HG03103 (cell line): ENCODE measurements around the gene OPRL1.
A peak's percentile ranks its signal among the peaks of the same experiment; 100 is the strongest.

Source experiments
- ATAC-seq: cut with Tn5 transposase; IDR thresholded peaks from one replicate; pipeline ENCODE4 v1.9.1; 2021; ENCODE audit warnings: low read depth; ENCODE audit not compliant: unreplicated experiment

Gene OPRL1

DNA sequence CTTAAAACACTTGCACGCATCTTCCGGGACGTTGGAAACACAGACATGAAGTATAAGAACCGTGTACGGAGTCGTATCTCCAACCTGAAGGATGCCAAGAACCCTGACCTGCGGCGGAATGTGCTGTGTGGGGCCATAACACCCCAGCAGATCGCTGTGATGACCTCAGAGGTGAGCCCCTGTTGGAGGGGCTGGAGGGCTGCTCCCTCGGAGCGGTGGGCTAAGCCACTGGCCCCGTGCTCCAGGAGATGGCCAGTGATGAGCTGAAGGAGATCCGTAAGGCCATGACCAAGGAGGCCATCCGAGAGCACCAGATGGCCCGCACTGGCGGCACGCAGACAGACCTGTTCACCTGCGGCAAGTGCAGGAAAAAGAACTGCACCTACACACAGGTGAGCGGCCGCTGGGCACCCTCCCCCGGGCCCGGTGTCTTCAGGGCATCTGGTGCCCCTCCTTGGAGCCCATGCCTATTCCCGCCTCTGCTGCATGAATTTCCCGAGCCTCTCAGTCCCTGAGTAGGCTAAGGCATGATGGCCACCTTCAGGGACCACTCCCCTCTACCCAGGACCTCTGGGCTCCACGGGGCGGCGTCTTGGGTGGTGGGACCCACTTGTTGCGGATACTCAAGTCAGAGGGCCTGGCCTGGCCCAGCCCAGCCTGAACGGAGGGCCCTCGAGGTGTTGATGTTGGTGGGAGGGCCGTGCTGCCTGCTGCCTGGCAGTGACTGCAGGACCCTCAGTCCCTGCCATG lies 9.5 kb upstream of the OPRL1 start:
- ATAC-seq = no peak

DNA sequence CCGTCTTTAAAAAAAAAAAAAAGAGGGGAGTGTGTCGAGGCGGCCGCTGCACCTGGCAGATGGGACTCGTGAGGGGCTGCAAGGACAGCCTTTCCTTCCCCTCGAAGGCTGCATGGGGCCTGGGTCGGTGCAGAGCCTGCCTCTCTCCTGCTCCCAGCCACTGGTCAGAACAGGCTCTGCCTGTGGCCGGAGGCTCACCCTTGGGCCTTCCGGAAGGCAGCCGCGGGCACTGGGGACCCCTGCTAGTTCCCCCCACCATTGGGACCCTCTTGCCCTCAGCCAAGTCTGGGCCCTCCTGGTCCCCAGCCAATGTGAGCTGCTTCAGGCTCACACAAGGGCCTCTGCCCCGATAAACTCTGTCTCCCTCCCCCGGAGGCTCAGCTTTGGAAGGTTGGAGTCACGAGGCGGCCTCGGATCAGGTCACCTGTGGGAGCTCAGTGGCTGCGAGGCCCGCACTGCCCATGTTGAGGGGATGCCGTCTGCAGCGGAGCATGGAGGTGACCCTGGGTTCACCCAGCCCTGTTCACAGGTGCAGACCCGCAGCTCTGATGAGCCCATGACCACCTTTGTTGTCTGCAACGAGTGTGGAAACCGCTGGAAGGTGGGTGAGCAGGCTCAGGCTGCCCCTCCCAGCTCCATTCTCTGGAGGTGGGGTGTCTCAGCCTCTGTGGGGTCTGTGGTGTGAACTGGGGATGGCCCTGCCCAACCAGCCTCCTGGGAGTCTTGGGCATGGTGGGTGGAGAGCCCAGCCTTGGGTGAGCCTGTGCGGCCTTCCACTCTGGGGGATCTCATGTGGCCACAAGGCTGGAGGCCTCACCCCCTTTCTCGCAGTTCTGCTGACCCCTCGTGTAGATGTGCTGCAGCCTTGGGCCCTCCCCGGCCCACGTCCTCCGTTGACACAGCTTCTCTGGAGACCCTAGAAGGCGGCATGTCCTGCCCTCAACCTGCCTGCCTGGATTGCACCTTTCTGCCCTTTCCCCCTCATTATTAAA lies 8.2 kb upstream of the OPRL1 start:
- ATAC-seq = no peak

DNA sequence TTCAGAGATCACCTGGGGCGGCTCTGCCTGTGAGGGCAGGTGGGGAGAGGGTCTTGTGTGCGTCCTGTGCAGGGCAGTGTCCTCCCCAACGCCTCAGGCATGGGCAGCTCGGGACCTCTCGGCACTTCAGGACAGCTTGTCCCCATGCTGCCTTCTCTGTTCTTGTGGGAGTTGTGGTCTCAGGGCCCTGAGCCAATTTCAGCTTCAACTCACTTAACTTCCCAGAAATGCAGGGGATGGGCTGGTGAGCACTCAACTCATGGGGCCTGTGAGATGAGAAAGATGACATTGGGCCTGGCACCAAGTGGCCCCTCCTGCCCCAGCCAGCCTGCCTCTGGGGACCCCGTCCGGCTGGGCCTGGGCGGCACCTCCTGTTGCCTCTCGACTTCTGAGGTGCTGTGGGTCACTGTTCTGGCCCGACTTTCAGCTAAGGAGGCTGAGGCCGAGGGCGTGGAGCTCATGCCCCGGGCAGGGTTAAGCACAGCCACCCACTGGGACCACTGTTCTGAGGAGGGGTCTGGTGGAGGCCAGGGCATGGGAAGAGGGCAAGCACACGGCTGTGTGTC lies 7.3 kb upstream of the OPRL1 start:
- ATAC-seq = no peak

DNA sequence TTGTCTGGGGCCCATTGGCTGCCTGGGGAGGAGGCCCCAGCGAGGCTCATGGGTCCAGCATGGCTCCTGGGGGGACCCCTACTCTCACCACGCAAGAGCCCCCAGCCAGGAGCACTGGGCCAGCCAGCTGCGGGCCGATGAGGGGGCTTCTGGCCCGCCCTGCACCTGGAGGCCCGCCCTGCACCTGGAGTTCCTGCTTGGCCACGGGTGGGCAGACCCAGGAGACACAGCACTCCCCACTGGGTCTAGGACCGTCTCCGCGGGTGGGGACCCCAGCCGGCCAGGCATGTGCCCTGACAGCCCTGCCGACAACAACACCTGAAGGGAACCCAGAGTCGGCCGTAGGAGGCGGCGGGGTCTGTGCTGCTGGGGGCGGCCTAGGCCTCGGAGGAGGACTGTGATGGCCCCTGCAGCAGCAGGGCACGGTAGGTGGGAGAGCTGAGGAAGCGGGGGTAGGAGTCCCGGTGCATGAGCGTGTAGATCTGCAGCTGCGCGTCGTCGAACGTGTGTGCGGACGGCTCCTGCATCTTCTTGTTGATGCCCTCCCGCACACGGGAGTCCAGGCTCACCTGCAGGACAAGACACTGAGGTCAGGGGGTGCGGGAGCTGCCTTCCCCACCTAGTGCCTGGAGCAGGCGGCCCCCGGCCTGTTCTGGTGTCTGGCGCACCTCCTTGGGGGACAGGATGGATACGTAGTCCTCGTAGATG lies 6.3 kb upstream of the OPRL1 start:
- no peak for ATAC-seq

DNA sequence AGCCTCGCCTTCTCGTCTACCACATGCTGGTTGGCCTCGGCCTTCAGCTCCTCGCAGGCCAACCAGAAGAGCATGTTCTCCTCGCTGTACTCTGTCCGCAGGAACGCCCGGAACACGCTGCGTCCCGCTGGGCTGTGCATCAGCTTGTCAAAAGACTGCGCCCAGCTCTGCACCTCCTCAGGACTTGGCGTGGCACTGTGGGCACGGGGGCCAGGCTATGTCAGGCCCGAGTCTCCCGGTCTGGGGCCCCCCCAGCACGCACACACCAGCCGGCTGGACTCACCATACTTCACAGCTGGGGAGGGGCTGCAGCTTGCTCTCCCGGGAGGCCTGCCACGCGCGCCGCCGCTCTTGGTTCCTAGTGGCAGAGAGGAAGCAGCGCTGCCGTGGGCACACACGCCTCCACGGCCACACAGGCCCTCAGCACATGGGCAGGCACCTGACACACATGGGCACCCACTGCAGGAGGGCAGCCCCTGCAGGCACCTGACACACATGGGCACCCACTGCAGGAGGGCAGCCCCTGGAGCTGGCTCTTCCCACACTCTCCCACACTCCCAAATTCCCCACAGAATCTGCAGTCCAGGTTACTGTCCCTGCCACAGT lies 5.6 kb upstream of the OPRL1 start:
- ATAC-seq = no peak

DNA sequence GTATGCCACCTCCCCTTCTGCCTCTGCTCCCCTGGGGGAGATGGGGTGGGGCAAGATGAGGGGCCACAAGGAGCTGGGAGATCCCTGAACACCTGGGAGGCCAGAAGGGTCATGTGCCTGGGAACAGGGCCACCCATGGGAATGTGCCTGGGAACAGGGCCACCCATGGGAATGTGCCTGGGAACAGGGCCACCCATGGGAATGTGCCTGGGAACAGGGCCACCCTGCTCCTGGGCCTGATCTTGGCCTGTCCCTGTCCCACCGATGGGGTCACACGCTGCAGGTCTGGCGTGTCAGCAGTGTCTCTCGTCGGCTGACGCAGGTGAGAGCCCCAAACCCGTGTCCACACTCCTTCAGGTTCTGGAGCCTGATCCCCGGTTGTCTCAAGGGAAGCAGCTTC lies 4.9 kb upstream of the OPRL1 start:
- ATAC-seq = no peak

DNA sequence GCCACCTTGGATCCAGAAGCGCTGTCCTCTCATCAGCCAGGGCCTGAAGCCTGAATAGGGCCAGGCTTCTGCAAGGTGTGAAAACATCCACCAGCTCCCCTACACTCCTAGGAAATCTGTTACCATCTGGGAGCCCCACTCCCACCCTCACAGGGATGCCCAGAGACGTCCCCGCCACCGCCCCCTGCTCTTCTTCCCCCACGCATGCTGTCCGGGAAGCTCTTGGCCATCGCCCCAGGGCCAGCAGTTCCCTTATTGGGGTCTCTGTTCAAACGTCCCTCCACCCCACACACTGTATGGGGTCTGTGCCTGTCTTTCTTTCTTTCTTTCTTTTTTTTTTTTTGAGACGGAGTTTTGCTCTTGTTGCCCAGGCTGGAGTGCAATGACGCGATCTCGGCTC lies 4.3 kb upstream of the OPRL1 start:
- ATAC-seq = no peak

DNA sequence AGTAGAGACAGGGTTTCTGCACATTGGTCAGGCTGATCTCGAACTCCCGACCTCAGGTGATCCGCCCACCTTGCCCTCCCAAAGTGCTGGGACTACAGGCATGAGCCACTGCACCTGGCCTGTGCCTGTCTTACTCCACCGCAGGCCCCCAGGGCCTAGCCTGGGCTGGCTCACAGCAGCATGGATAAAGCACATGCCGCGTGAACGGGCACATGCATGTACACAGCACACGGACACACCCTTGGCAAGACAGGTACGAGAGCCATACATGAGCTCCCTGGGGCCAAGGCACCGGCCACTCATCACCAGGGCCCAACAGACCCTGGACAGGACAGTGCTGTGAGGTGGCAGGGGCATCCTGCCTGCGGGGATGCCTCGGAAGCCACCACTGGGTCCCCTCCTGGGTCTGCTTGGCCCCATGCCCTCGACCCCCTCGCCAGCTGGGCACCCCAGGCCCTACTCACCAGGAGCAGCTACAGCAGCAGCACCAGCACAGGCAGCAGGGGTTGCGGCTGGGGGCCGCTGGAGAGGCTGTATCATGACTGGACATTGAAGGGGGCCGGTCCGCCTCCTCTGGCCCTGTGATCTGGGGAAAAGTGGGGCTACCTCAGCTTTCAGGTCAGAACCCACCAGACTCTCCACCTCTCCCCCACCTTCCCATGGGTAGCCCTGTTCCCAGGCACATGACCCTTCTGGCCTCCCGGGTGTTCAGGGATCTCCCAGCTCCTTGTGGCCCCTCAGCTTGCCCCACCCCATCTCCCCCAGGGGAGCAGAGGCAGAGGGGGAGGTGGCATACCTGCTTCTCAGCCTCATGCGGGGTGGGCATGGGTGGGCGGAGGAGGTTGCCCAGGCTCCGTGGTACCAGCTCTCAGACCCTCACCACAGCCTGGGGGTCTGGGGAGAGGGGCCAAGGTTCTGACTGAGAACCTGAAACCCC lies 3.6 kb upstream of the OPRL1 start:
- ATAC-seq = no peak

DNA sequence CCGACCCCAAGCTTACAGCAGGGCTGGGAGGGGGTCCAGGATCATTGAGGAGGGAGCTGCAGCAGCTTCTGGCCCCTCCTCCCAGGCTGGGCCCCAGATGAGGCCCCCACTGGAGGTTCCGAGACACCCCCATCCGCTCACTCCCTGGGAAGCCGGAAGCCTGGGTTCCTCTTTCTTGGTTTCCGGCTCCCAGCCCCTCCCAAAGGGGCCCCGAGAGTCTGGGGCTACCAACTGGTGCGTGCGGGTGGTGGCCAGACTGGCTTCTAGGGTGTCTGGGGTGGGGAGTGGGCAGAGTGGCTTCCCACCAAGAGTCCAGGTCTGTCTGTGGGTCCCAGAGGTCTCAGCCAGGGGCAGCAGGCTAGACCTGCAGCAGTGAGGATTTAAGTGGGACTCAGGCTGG lies 2.8 kb upstream of the OPRL1 start:
- ATAC-seq = no peak

DNA sequence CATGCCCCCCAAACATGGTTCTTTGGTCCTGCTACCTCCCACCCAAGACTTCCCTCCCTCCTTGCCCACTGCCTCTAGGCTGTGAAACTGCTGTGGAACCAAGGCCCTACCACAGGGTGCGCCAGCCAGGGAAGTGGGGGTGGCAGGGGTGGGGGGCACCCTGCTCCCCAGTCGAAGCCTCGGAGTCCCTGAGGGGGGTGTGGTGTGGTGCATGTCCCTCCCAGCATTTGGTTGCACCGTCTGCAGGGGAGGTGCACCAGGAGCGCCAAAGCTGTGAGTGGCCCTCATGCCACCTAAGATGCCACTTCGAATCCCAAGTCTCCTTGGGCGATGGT lies 2.4 kb upstream of the OPRL1 start:
- ATAC-seq = no peak

DNA sequence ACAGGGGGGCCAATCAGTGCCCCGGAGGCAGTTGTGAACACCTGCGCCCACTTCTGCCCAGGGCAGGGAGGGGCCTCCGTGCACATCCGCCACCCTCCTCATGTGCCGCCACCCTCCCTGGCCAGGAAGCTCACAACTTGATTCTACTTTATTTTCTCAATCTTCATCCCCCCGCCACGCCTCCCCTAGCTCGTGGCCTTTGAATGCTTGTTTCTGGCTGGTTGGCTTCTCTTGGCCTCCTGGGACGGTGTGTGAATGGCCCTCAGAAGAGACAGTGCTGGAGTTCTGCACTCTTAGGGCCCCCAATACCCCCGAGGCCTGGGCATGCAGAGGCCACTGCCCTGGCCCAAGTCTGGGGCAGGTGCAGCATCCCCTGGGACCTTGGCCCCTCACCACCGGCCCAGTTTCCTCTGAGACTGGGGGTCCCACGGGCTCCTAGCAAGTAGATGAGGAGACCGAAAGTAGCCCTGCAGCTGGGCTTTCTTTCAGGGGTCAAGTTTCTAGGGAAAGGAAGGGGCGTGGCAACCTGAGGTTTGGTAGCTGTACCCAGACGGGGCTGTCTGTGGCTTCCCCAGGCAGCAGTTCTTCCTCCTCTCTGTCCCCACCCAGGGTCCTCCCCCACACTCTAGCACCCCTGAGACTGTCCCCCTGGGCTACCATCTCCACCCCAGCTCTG lies 1.9 kb upstream of the OPRL1 start:
- ATAC-seq = no peak

DNA sequence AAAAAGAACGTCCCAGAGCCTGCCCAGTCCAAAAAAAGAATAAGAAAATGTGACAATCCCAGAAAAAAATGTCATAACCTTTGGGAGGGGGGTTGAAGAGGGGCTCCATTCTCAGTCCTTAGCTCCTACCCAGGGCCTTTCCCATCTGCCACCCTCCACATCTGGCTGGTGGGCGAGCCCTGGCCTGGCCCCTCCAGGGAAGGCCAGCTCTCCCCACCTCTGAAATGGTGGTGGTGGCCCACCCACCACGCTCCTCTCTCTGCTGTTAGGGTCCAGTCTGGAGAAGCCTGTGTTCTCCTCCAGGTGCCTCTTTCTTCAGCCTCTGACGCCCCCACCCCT lies 979 bp upstream of the OPRL1 start:
- no peak for ATAC-seq

DNA sequence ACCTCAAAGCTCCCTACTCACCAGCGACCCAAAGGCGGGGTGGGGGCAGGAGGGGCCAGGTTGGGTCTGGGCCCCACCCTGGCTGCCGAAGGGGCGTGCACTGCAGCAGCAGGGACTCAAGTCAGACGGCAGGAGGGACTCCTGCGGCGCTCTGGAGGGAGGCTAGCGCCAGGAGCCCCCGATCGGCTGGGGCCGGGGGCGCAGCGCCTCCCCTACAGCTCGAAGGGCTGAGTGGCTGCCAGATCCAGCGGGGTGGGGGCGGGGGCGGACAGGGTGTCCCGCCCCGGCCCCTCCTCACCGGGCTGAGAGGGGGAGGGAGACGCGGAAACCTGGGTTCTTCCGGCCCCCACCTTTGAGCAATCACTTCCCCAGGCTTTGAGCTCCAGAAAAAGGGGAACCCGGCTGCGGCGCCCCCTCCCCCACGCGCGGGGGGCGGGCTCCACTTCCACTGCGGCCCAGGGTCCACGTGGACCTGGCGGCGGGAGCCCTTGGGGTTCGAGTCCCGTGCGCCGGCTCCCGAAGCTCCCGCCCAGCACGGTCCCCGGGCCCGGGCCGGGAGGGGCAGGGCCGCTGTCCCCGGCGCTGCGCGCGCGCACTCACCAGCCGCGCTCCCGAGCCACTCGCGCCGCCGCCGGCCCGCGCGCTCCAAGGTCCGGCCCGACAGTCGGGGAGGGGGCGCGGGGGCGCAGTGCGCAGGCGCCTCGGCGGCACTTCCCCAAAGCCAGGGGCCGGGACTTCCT lies 439 bp upstream of the OPRL1 start, which contains the start of gene RGS19:
Gene RGS19, minus strand, starts transcription at position 246 of the 740 bp plus-strand sequence. CDS start 2,632 bp downstream, outside the sequence.
- peak; percentile 33 for ATAC-seq

DNA sequence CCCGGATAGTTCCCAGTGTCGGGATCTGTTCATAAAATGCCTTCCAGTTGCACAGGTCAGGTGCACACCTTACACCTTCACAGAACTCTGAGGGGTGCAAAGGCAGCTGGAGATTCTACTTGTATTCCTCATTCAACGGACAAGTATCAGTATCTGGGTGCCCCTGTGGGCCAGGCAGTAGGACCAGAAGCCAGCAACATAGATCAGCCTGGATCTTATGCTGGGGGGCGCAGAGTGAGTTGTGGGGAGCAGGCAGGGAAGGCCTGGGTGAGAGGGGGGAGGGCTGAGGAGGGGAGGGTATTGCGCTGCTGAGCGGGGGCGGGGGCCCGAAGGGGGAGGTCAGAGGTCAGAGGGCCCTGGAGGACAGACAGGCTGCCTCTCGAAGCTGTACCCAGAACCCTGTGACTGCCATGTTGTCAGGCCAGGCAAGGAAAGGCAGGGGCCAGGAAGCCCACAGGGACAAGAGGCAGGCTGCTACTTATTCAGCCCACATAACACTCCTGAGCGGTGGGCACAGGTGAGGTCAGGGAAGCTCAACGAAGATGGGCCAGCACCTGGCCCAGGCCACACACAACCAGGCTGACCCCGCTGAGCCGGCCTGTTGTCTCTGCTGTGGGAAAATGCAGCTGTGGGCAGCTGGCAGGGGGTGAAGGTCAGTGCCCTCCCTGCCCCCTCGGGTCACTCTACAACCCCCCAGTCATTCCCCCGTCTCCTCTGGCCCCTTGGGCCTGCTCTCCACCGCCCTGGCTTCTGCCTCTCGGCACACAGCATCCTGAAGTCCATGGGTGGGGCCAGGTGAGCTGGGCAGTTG lies 1.1 kb downstream of the OPRL1 start:
- no peak for ATAC-seq

DNA sequence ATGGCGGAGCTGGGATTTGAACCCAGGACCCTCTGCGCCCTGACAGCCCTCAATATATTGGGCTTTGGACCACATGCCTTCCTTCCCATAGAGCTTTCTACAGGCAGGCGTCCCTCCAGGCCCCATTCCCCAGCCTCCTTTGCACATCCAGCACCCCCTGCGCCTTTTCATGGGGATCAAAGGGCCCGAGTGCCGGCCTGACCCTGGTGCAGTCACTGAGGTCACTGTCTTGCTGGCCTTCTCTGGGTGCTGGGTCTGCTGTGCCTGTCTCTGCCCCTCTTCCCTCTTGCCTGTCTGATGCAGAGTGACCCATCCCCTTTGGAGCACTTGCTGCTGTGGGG lies 1.7 kb downstream of the OPRL1 start:
- no peak for ATAC-seq

DNA sequence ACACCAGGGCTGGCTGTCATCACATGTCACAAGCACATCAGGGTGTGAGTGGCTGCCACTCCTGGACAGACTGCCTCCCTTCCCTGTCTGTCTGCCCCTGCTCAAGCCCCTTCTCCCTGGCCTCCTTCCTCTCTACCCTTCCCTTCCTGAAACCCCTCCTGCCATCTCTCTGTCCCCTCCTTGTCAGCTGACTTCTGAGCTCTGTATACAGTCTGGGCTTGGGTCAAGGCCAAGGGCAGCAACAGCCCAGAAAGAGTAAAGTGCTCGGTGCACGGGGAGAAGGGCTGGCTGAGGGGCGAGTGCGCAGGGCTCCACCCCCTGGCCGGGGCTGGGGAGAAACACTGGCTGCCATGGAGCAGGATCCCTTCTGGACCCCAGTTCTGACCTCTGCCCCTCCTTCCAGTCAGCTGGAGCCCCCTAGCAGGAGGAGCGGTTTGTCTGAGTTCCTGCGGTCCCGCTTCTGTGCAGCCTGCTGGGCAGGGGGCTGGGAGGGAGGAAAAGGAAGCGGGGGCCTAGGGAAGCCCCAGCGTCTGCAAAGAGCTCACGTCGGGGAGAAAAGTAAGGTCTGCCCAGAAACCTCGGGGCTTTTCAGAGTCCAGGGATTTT lies 2.3 kb downstream of the OPRL1 start:
- ATAC-seq = no peak

DNA sequence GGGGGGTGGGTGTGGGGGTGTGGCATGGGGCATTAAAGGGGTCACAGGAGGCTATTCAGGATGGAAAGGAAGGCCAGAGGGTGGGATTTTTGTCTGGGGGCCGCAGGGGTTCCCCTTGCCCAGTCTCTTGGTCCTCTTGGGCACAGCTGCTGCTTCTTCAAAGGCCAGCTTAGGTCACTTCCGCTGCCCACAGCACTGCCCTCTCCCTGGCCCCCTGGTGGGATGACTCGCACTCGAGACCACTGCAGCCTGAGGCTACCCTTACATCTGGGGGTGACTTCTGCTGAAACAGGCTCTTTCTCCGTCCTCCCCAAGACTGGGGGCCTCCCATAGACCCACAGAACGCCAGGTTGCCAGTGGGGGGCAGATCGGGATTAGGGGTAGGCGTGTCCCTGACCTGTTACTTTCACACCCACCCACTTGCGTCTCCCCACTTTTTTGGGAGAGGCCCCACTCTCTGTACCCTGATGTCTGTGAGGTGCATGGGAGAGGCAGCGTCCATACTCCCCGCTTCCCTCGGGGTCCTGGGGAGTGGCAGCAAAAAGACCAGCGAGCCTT lies 3.0 kb downstream of the OPRL1 start:
- no peak for ATAC-seq
